GM12878 (cell line): Measurements from ENCODE around the gene TRPV5. TPM values are rescaled to one million over a fixed set of nuclear protein-coding genes. Genes with fewer than 3 reads are reported as not detected.

ENCODE experiments used
- ATAC-seq: fragments of 200-7000 bp; cut with Tn5 transposase; 3 replicates; pipeline ENCODE4 v1.9.1; 2020; ENCODE audit warnings: mild to moderate bottlenecking, moderate library complexity
- BruUV-seq: library from RNA; stranded (reverse); fragments of 400-500 nt; replicated peaks from 2 replicates; lab custom pipeline; 2021; lab: Mats Ljungman, UMichigan
- CTCF ChIA-PET: fragments of 300-600 bp; sonication (Branson Sonifier 250); formaldehyde crosslinking; extraction: SDS; loops from one replicate; lab custom pipeline; 2021; ENCODE audit warnings: inconsistent platforms; lab: Yijun Ruan, JAX
- POLR2A ChIA-PET: fragments of 350-600 bp; formaldehyde crosslinking; extraction: SDS; loops from one replicate; lab custom pipeline; 2021; ENCODE audit warnings: inconsistent platforms; lab: Charles Lee
- RAD21 ChIA-PET: fragments of 300-600 bp; sonication (Branson Sonifier 250); formaldehyde crosslinking; loops from one replicate; lab custom pipeline; 2023; ENCODE audit warnings: antibody characterized with exemption; ENCODE audit not compliant: unreplicated experiment; lab: Charles Lee
- SMC1A ChIA-PET: fragments of 300-600 bp; sonication (Branson Sonifier 250); formaldehyde crosslinking; loops from one replicate; lab custom pipeline; 2023; ENCODE audit not compliant: unreplicated experiment, uncharacterized antibody; lab: Charles Lee
- DNase-seq: peaks from one replicate; pipeline ENCODE4 v3.0.0-alpha.2; 2011; ENCODE audit warnings: low read depth, low spot score
- FAIRE-seq: peaks from 3 replicates; lab custom pipeline; 2011; peaks lifted over from hg19 to GRCh38; lab: Jason Lieb, UNC
- H2AFZ ChIP-seq: 2 replicates; pipeline ENCODE4 v1.6.0; 2011; ENCODE audit warnings: low read depth, low read length, control low read depth; ENCODE audit not compliant: control insufficient read depth
- H3K27ac ChIP-seq: 2 replicates; pipeline ENCODE4 v1.5.1; 2011; ENCODE audit warnings: control low read depth; ENCODE audit not compliant: control insufficient read depth, insufficient read depth
- H3K27me3 ChIP-seq, 2 experiments: replicated peaks in 1 of 2; 2 replicates each; pipeline versions ENCODE4 v1.6.0 to v1.6.1; 2011; ENCODE audit warnings: low read length in 1 of 2; ENCODE audit not compliant: control insufficient read depth in 2 of 2, insufficient read depth in 2 of 2
- H3K36me3 ChIP-seq, 2 experiments: 2 replicates each; pipeline ENCODE4 v1.5.1; 2011; ENCODE audit warnings: low read length in 1 of 2; ENCODE audit not compliant: control insufficient read depth in 2 of 2, insufficient read depth in 2 of 2
- H3K4me1 ChIP-seq: 2 replicates; pipeline ENCODE4 v1.6.1; 2011; ENCODE audit warnings: mild to moderate bottlenecking, low read length, moderate library complexity, mixed read lengths; ENCODE audit not compliant: control insufficient read depth, insufficient read depth
- H3K4me2 ChIP-seq: 2 replicates; pipeline ENCODE4 v1.6.0; 2011; ENCODE audit warnings: control low read depth; ENCODE audit not compliant: control insufficient read depth, insufficient read depth
- H3K4me3 ChIP-seq: fragments of 200-600 bp; sonication (generic); 2 replicates; pipeline ENCODE4 v1.5.1; 2016
- H3K79me2 ChIP-seq: 2 replicates; pipeline ENCODE4 v1.6.0; 2011; ENCODE audit warnings: low read length; ENCODE audit not compliant: control insufficient read depth, insufficient read depth
- H3K9ac ChIP-seq: 2 replicates; pipeline ENCODE4 v1.8.0; 2011; ENCODE audit warnings: low read length, control low read depth, mixed read lengths; ENCODE audit not compliant: control insufficient read depth, insufficient read depth
- H3K9me3 ChIP-seq: replicated peaks from 3 replicates; pipeline ENCODE4 v1.5.1; 2011; ENCODE audit warnings: mild to moderate bottlenecking, low read length; ENCODE audit not compliant: control insufficient read depth, insufficient read depth
- H4K20me1 ChIP-seq: 2 replicates; pipeline ENCODE4 v1.6.0; 2011; ENCODE audit not compliant: control insufficient read depth, insufficient read depth
- BCL11A ChIP-seq: IDR thresholded peaks from 2 replicates; pipeline ENCODE4 v1.6.1; 2011; ENCODE audit warnings: low read depth, low read length
- CEBPB ChIP-seq, 2 experiments: fragments of 150-350 bp in 1 of 2; IDR thresholded peaks; 2 replicates each; pipeline ENCODE4 v1.6.1; 2012 to 2014; ENCODE audit warnings: low read depth in 2 of 2, low read length in 2 of 2, borderline replicate concordance in 1 of 2, inconsistent platforms in 1 of 2
- CHD4 ChIP-seq: fragments of 200-600 bp; sonication (generic); IDR thresholded peaks from 2 replicates; pipeline ENCODE4 v1.6.1; 2016; ENCODE audit warnings: mild to moderate bottlenecking
- EP300 ChIP-seq, 2 experiments: fragments of 150-350 bp in 1 of 2; IDR thresholded peaks; 2 replicates each; pipeline ENCODE4 v1.6.1; 2011 to 2012; ENCODE audit warnings: low read depth in 2 of 2, low read length in 2 of 2, borderline replicate concordance in 1 of 2, improper control_type of control experiment in 1 of 2, inconsistent platforms in 1 of 2; ENCODE audit not compliant: control insufficient read depth in 1 of 2
- HCFC1 ChIP-seq: fragments of 150-350 bp; IDR thresholded peaks from 2 replicates; pipeline ENCODE4 v1.6.1; 2014; ENCODE audit warnings: low read length
- MYB ChIP-seq: fragments of 150-350 bp; IDR thresholded peaks from 2 replicates; pipeline ENCODE4 v1.6.1; 2014; ENCODE audit warnings: mild to moderate bottlenecking, low read depth, low read length, borderline replicate concordance
- NR2C1 ChIP-seq: fragments of 450-650 bp; IDR thresholded peaks from 2 replicates; pipeline ENCODE4 v1.6.1; 2017; ENCODE audit warnings: antibody characterized with exemption, mild to moderate bottlenecking, moderate library complexity
- RFX5 ChIP-seq: IDR thresholded peaks from 2 replicates; pipeline ENCODE4 v1.6.1; 2011; ENCODE audit warnings: low read depth, low read length, improper control_type of control experiment
- ZNF384 ChIP-seq: IDR thresholded peaks from 2 replicates; pipeline ENCODE4 v1.6.1; 2012; ENCODE audit warnings: low read depth, mild to moderate bottlenecking, low read length, improper control_type of control experiment, borderline replicate concordance
- ZNF592 ChIP-seq: fragments of 450-650 bp; IDR thresholded peaks from 2 replicates; pipeline ENCODE4 v1.6.1; 2017; ENCODE audit warnings: mild to moderate bottlenecking, moderate library complexity
- WGBS: methylation state at CpG from one replicate; pipeline ENCODE4 v1.1.6; 2016; ENCODE audit warnings: low lambda C conversion rate; ENCODE audit not compliant: insufficient replicate concordance, insufficient coverage; ENCODE audit errors: missing lambda C conversion rate; 5-methylcytosine and 5-hydroxymethylcytosine counted together
- in situ Hi-C: fragments of 300-500 bp; cut with MboI; formaldehyde crosslinking; loops from 9 replicates; pipeline ENCODE4 v1.14.3; 2018; ENCODE audit warnings: mixed read lengths
- intact Hi-C: fragments of 100-400 bp; cut with micrococcal nuclease; formaldehyde crosslinking; loops from one replicate; pipeline ENCODE4 v1.14.2; 2022; ENCODE audit not compliant: unreplicated experiment
- polyA plus RNA-seq, 11 experiments: library from polyadenylated mRNA; depleted of rRNA in 4 of 11; unstranded in 6 of 11; stranded (reverse) in 5 of 11; fragments of >200 nt; fragmentation: Nextera tagmentation in 4 of 11; fragmentation: Illumina TruSeq in 1 of 11; extraction: Ambion mirVana in 4 of 11; extraction: Trizol in 1 of 11; gene quantifications; 1 replicate in 1 of 11; 2 replicates in 10 of 11; pipeline versions ENCODE4 v1.2.1 to v1.2.3, GENCODE V29; 2011 to 2016; ENCODE audit warnings: inconsistent platforms in 2 of 11, missing spikeins in 2 of 11, low read depth in 1 of 11
- total RNA-seq, 4 experiments: library from RNA; depleted of rRNA in 3 of 4; stranded (reverse); fragments of >200 nt in 3 of 4; fragmentation: Illumina TruSeq in 1 of 4; extraction: Trizol in 1 of 4; gene quantifications; 2 replicates each; pipeline versions ENCODE4 v1.2.1 to v1.2.3, GENCODE V29; 2013 to 2021

Gene TRPV5
- total and polyA plus RNA-seq, 10 of the 15 experiments (the other 5 are each of a cell fraction or from before 2014, with no cell fraction given), result not detected

GRCh38 chr7:142916508-142916907, 17.0 kb downstream of the TRPV5 start:
- ATAC-seq (no peak), DNase-seq (no peak), FAIRE-seq (no peak)
- Histone ChIP-seq H3K27me3 (peaks cover 0 to 3% of the 10 kb centered on the region in 2 experiments; a peak in 2 of 4 replicates), H3K4me1 (no peaks in the 10 kb centered on the region), H3K9ac (no peak overlapping the region), H3K79me2 (no peaks in the 10 kb centered on the region), H3K27ac (no peak overlapping the region), H3K9me3 (no peaks in the 10 kb centered on the region), H4K20me1 (no peaks in the 10 kb centered on the region), H3K36me3 (no peaks in the 10 kb centered on the region), H3K4me2 (no peak overlapping the region), H2AFZ (no peak overlapping the region), H3K4me3 (no peak overlapping the region)
- ChIA-PET RAD21 (no interaction called here), CTCF (interaction anchor here (0.6 to 1.0 kb wide), 2 partner anchors 20 to 87 kb away, joined by 3 read pairs; no protein-coding TSS in a partner anchor), POLR2A (interaction anchor here (0.7 to 0.8 kb wide), 2 partner anchors 30 to 240 kb away, joined by 3 to 5 read pairs; no protein-coding TSS in a partner anchor), SMC1A (no interaction called here)
- no TSS peak for BruUV-seq
- WGBS, result 0% methylated on average over 2 of the region's 2 CpGs
- TF ChIP-seq CEBPB (IDR thresholded peaks at IDR 0.05; ENCODE audit: borderline replicate concordance in 1 of 2, low read depth in 2 of 2, low read length in 2 of 2) (no peak), NR2C1 (no peak), HCFC1 (no peak), BCL11A (no peak), EP300 (IDR thresholded peaks at IDR 0.05; ENCODE audit: borderline replicate concordance in 1 of 2, control insufficient read depth in 1 of 2, low read depth in 2 of 2, low read length in 2 of 2) (no peak), ZNF592 (no peak), CHD4 (no peak), ZNF384 (no peak), RFX5 (no peak), MYB (no peak)
- intact Hi-C loops, result no loop called here
- in situ Hi-C loops, result no loop called here
